Mucosa of gallbladder (tissue), 1 donor: ENCODE data around the gene STUM. TPM values are rescaled to one million over a fixed set of nuclear protein-coding genes. Genes with fewer than 3 reads are reported as not detected.

Source experiments
- DNase-seq: peaks from one replicate; pipeline ENCODE4 v3.0.0-alpha.2; 2020; ENCODE audit warnings: low spot score
- total RNA-seq: library from RNA; stranded (reverse); gene quantifications from one replicate; pipeline ENCODE4 v1.2.1, GENCODE V29; 2021
- donor health status: DM: no; HTN: no; CAD: no.

Gene STUM
- total RNA-seq, 1 donor from 2014 or later, result 0.86 TPM

DNA sequence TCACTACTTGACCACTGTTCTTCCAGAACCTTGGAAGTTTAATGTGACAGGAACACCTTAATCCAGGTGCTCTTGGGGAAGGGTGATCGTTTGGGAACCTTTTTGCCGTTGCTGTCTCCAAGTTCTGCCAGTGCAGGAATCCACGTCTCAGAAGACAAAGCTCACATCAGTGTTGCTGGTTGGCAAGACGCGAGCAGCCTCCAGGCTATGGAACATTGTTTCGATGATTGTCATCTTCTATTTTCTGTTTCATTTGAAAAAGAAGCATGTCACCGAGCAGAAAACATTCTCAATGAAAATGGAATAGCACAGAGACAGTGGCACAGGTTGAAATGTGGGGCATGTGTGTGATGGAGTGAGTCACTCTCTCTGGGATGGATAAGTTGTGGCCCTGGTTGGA is 11.7 kb downstream of the STUM start:
- no peak for DNase-seq

DNA sequence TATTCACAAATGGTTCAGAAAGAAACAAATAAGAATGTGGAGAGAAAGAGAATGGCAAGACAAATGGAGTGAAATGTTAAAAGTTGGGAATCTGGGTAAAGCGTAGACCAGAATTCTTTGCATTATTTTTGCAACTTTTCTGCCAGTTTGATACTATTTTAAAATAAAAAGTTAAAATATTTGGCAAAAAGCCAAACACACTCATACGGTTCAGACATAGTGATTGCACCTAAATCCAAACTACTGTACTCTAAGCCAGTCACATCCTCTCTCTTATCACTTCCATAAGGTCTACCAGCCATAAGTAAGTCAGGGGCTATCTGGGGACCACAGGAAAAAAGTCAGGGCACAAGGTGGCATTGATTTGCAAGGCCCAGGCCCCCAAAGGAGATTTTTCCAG is 14.4 kb downstream of the STUM start:
- no peak for DNase-seq

DNA sequence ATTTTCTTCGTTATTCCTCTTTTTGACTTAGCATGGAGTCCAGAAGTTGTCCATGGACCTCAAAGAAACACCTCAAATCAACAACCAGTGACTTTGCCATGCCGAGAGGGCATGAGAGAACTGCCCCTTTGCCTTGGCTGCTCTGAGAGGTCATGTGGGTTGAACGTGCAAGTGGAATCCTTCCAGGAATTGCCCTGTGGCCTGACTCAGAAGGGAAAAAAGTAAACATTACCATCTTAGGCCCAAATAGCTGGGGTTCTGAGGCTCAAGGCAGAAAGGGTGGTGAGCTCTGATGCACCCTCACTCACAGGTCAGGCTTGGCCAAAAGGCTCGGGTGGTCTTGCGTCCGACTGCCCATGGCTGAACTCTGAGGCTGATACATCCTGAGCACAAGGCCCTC is 15.1 kb downstream of the STUM start:
- no peak for DNase-seq

DNA sequence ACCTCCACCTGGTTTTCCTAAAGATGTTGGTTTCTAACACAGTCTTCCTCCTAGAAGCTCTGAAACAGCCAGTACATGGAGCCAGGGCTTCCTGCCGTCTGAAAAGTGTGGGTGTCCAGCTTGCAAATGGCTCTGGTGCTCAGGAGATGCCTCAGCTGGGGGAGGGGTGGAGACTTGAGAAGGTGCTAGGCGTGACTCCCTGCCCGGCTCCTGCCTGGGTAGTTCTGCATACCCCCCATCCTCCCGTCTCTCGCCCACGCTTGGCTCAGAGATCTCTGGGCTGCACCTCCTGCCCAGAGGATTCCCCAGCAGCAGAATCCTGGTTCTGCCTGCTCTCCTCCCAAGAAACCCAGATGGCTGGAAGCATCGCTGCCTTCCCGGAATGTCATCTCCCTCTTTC is 16.9 kb downstream of the STUM start:
- DNase-seq, result no peak

DNA sequence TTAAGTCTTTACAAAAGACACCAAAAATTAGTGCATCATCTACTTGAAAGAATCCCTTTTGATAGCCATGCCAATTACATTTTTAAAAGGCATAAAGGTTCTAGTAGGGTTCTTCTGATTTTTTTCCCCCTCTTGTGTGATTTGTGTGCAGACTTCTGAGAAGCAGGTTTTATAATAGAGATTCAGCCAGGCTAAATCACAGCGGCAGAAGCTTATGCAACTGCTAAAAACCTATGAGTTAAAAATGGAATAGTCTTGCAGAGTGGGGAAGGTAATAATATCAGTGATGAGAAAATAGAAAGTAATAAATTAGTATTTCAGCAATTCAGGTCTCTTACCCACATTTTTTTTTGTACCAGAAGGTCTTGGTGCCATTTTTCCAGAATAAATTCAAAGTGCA is 17.7 kb downstream of the STUM start:
- no peak for DNase-seq

DNA sequence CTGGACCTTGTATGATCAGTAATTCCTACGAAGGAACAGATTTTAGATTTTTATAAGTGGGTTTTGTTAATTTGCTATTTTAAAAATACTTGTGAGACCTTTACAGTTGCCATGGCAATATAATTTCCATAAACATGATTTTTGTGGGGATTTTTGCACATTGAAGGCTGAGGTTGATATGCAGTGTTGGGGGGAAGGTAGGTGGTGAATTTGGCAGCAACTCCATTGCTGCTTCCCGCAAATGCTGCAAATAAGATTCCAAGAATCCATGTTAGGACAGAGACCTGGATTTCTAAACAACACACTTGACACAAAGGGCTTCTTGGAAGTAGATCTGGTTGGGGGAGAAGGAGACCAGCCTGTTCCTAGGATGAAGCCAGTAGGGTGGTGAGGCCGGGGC is 18.2 kb downstream of the STUM start:
- DNase-seq, result no peak

DNA sequence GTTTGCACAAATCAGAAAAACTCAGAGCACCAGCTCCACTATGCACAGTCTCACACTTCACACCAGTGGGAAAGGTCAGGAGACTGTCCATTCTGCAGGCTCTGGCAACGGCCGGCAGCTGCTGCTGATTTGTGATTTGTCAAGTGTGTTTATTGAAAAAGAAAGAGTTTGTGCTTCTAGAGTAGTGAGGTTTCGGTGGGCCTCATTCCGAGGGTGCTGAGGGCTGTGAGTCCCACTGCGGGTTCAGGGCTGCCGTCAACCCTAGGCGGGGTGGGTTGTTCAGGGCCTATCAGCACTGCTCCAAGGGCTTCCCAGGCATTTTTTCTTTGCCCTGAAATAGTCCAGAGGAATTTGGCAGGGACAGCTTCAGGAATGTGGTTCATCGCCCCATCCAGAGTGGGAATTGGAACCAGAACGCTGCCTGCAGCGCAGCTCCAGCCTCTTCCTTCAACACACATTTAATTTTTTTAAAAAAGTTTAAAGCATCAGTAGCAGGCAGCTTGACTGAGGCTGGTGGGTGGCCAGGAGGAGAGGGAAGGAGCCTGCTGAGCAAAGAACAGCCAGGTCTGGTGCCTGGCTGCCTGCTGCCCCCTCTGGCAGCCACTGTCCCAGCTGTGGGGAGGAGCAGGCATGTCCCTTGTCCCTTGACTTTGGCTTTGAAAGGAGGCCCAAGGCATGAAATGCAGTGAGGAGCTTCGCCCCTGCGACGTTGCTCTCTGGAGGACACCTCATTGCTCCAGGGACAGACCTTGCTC is 19.7 kb downstream of the STUM start:
- peak; percentile 19 for DNase-seq

DNA sequence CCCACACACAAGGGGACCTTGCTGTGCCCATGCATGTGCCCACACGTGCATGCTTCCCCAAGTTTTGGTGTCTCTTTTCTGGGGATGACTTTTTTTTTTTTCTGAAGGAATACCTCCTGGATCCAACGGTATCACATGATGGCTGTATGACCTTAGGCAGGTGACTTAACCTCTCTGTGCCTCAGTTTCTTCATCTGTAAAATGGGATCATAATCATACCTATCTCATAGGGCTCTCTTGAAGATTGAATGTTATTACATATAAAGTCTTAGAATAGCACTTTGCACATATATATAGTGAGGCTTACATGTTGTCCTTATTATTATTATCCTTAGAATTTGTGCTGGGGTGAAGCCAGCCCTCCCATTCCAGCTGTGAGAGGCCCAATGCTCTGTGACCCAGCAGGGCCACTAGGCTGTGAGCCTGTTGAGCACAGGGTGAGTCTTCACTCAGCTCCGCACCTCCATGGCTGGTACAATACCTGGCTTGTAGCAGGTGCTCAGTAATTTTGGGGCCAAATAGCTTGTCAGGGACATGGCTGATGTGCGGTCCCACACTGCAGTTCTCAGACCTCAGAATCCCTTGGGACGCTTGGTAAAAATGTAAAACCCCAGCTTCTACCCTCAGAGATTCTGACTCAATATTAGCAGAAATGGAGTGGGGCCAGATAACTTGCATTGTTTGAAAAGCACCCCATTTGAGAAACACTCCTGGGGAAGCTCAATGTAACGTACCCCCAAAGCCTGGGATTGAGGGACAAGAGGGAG is 20.6 kb downstream of the STUM start:
- DNase-seq, result no peak

DNA sequence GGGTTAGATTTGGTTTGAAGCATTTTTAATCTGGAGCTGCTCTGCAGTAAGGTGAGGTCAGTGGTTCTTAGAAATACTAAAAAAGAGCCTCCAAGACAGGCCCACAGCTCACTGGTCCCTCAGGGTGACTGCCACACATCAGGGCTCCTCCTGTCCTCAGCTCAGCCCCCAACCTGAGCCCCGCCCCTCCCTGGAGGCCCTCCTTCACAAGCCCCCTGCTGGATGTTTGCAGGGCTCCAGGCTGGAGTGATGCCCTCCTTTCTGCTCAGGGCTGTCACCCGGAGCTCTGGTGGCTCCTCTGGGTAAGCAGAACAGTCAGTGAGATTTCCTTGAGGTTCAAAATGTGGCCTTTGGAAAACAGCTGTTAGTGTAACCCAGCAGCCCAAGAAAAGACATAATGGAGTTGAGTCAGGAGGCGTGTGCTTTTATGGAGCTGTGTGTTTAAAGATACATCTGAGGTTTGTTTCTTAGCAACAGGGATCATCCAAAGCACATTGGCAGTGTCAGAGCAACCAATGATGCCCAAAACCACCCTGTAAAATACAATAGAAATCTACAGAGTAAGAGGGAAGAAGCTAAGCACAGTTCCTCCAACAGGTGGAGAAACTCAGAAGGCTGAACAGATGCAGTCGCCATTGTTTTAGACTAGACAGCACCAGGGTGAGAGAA is 21.4 kb downstream of the STUM start:
- DNase-seq, result no peak

DNA sequence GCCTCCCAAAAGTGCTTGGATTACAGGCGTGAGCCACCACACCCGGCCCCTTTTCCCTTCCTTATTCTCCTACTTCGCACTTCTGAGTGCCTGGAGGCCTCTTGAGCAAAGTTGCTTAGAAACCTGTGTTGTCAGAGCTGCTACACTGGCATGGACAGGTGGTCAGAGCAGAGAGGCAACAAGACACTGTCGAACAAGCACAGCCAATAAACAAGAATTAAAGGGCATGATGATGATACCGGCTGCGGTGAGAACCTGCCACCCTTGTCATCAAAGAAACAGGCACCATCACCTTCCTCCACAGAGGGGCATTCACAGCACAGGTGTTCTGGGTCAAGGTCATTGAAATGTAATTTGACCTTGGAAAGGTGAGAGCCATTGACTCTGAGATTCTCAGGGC is 23.3 kb downstream of the STUM start:
- DNase-seq, result no peak

DNA sequence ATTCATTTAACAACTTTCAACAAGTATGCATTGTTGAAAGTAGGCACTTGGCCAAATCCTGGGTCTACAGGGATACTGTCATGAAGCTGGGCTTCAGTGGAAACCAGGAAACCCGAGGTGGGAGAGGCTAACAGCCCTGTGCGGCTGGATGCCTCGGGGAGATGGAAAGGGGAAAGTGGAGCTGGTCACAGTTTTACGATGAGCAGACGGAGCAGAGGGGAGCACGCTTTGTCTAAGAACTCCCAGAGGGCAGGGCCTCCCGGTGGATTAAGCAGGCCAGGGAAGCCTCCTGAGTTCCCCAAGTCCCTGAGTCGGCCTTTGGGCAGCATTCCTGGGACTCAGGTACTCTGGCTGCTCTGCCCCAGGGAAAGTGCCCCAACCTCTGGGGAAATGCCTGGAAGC is 23.8 kb downstream of the STUM start:
- DNase-seq, result no peak

DNA sequence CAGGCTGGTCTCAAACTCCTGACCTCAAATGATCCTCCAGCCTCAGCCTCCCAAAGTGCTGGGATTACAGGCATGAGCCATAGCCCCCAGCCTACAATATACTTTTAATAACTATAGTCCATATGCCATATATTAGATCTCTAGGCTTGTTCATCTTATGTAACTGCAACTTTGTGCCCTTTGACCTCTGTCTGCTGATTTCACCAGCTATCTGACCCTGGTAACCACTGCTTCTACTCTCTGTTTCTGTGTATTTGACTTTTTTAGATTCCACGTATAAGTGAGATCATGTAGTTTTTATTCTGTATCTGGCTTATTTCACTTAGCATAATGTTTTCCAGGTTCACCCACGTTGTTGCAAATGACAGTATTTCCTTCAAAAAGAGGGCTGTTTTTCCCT is 25.5 kb downstream of the STUM start:
- no peak for DNase-seq

DNA sequence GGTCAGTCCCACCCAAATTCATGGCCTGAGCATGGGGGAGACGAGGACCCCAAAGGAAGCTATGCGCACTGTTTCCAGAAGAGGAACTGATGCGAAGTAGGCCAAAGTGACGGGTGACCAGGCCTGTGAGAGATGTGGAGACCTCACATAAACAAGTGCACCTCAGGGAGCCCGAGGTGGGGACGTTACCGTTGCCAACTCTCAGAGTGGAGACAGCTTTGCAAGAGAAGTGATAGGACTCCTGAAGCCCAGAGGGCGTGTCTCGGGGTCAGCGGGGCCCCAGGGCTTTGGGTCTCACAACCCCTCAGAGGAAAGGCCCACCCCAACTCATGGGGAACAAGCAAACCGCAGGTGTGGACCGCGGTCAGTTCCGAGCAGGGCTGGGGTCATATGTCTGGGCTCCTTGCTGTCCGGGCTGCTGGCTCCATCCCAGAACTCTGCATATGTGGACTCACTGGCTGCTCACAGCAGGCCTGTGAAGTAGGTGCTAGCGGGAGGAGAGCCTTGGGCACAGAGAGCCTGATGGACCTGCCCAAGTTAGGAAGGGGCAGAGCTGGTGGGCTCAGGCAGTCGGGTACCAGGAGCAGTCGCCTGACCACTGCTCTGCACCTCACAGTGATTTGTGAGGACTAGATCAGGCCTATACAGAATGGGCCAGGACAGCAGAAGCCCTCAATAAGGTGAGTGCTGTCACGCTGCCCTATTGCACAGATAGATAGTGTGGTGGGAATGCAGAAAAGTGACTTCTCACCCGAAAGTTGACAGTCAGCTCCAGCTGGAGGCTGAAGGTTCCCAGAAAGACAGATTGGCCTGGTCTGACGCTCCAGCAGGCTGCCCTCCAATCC is 26.2 kb downstream of the STUM start:
- DNase-seq, result no peak

DNA sequence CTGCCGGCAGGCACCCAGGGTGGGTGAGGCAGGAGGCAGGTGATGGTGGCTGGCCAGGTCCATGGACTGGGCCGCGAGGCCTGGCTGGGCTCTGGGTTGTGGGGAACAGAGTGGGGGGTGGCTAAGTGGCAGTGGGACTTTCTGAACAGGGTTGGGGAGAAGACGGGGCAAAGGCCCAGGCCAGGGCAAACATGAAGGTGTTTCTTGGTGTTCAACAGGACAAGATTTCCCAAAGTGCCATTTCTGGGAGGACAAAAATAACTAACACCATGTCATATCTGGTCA is 26.8 kb downstream of the STUM start:
- no peak for DNase-seq

DNA sequence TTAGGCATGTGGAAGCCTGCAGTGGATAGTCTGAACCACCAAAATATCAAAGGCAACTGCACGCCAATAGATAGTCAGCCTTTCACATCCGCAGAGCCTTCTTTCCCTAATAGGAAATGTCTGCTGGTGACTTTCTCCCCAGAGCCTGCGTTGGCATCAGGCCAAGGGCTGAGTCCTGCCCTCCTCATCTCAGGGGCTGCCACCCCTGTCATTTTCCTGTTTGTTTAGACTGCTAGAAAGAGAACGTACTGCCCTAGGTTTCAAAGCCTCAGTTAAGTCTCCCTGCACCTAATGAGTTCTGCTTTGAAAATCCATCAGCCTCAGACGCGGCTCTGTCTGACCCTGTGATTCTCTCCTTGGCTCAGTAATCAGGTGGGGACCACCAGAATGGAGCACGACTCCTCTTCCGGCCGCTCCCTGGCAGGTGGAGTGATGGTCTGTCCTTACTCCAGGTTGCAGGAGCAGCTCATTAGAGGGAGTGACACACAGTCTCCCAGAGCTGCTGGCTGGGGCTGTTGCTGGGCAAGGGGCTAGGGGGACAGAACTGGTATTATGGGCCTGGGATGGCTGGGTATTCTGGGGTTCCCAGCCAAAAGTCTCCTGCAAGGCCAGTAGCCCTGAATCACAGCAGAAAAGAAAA is 27.3 kb downstream of the STUM start:
- DNase-seq, result no peak

DNA sequence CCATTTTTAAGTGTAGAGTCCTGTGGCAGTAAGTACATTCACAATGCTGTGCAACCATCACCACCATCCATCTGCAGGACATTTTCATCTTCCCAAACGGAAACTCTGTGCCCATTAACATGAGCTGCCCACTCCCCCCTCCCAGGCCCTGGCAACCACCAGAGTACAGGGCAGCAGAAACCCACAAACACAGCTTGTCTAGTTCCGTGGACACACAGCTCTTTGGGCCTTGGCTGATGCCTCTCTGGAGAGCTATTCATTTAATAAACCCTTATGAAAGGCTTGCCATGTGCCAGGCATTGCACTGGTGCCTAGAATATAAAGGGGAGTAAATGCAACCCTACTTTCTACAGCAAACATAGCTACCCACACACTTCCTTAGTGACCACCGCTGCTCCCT is 28.0 kb downstream of the STUM start:
- no peak for DNase-seq

DNA sequence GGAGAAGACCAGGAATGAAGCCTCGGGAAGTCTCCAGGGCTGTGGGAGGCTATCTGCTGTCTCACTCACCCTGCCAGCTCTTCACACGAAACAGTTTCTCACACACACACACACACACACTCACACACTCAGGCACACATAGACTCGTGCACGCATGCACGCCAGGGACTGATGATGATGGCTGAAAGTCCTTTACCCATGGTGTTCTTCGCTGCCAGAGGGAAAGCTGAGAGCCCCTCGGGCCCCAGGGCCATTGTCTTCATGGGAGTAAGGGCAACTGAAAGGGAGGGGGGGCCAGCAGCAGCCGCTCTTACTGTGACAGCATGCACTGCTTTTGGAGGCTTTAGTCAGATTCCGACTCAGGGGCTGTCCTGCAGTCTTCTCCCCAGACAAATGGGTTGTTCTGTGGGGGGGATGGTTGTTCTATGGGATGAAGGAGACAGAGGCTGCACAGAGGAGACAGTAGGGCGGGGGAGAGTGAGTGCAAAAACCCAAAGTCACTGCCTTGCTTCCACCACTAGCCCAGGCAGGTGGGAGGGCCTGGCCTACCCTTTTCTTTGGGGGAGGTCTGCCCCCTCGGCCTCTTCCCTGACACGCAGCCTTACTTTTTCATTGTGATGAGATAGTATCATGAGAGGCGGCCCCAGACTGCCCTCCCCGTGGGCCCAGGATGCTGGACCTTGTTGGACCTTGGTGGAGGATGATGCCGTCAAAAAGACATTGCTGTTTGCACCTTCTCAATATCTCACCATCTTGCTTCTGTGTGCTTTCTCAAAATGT is 29.0 kb downstream of the STUM start:
- DNase-seq, result no peak

DNA sequence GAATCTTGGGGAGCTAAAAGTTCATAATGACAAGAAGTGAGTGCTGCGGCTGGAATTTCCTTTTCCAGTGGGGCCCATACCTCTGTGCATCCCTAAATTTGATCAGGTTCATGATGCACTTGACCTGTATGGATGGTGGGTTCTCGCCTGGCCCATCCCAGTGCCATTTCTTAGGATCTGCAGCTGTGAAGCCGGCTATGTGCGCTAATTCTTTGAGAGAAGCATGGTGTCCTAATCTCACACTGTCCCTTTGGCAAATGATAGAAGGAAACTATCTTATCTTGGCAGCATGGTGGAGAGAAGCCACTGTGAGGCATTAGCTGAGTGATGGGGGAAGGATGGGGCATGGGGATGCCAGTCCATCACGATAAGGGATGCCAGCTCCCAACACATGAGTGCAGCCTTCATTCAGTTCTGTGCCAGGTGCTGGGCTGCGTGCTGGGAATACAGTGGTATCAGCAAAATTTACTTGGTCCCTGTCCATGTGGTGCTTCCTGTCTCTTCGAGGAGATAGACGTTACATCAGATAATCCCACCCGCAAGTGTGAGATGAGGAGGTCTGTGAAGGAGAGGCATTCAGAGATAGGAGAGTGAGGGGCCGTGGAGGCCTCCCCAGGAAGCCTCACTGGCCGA is 30.5 kb downstream of the STUM start:
- no peak for DNase-seq

DNA sequence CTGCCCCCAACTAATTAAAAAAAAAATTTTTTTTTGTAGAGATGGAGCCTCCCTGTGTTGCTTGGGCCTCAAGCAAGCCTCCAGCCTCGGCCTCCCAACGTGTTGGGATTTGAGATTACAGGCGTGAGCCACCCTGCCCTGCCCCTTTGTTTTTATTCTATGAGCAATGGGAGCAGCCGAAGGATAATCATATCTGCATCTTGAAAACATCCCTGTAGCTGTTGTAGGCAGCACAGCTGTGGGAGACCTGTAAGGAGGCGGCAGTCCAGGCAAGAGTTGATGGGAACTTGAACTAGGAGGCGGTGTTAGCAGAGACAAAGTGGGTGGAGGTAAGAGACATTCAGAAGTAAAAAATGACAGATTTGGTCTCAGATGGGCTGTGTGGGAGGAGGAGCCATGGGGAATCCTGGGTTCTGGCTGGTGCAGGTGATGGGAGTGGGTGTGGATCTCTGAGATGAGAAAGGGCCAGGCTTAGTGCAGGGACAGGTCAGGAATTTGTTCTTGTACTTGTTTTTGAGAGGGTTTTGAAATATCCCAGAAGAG is 31.3 kb downstream of the STUM start:
- DNase-seq, result no peak

DNA sequence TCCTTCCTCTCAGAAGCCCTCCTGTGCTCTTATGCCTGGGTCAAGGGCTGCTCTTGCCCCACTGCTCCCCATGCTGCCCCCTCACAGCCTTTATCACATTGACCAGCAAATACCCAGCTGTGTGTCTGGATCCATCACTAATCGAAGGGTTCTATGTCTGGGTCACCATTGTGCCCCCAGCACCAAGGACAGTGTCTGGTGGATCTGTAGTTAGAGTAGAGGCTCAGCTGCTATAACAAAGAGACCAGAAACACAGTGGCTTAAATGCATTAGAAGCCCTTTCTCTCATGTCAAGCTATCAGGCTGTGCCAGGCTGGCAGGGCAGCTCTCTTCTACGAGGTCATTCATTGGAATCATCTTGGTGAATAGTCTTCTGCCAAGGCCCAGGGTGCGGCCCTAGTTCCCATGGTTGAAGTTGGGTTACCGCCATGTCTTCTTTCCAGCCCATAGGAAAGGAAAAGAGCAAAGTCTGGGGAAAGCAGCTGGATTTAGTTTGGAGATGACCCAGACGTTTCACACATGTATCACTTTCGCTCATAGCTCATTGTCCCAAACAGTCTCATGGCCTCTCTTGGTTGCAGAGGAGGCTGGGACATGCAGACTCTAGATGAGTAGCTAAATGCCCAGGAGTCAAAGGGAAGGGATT is 32.2 kb downstream of the STUM start:
- DNase-seq, result no peak
